Epithelial cell of proximal tubule (primary cell): ENCODE results near the gene SALL4. TPM values are rescaled to one million over a fixed set of nuclear protein-coding genes. Genes with fewer than 3 reads are reported as not detected.
"Not testable (repeated sequence)": the region's sequence is repeated elsewhere in the genome, so short reads cannot be mapped to it uniquely, and the experiment has no call there.

ENCODE experiments used
- DNase-seq: peaks from one replicate; pipeline ENCODE4 v3.0.0-alpha.2; 2011; ENCODE audit warnings: low read depth
- H3K4me3 ChIP-seq: 2 replicates; pipeline ENCODE4 v1.5.1; 2011; ENCODE audit warnings: low read depth, mild to moderate bottlenecking, low read length
- total RNA-seq: library from RNA; depleted of rRNA; stranded (reverse); fragments of >200 nt; gene quantifications from 2 replicates; pipeline ENCODE4 v1.2.3, GENCODE V29; 2015
- TF ChIP-seq, protein P1 (sequence below): conservative IDR thresholded peaks from 2 replicates; pipeline ENCODE4 v1.5.1; 2012; ENCODE audit warnings: low read depth, mild to moderate bottlenecking, low read length

The SALL4 gene
- total RNA-seq, 1 donor from 2014 or later: 3.7 TPM

DNA sequence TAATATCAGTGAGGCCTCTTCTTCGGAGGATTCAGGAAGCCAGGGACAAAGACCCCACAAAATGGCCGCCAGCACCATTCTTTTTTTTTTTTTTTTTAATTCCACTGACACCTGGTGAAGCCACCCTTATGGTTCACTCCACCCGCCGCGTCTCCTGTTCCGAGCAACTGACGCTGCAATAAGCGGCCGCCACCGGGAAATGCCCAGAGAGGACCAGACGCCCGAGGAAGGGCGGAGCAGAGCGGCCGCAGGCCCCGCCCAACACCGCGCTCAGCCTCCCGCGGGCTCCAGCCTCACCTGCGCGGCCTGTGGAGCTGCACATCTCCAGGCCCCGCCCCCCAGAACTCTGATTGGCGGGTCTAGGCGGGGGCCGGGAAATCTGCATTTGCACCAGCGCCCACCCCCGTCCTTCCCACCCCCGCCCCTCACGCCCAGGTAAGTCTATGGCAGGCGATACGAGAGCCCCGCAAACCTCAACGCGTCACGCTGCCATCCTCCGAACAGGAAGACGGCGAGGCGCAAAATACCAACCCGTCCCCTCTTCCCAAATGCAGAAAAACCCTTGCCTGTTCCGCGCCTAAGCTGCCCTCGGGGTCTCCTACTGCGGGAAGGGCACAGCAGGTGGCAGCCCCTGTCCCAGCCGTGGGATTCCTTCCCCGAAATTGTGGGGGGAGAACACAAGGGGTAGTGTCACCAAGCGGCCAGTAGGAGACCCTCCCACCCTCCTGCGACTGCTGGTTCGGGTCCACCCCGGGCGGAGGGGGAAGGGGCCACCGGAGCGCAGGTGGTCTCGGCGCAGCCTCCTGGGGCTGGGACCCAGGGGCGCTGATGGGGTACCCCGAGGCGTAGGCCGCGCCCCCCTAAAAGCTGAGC, 35.1 kb downstream of the SALL4 start:
- peak overlapping the region; percentile 62 for H3K4me3 ChIP-seq
- TF ChIP-seq, protein P1, sequence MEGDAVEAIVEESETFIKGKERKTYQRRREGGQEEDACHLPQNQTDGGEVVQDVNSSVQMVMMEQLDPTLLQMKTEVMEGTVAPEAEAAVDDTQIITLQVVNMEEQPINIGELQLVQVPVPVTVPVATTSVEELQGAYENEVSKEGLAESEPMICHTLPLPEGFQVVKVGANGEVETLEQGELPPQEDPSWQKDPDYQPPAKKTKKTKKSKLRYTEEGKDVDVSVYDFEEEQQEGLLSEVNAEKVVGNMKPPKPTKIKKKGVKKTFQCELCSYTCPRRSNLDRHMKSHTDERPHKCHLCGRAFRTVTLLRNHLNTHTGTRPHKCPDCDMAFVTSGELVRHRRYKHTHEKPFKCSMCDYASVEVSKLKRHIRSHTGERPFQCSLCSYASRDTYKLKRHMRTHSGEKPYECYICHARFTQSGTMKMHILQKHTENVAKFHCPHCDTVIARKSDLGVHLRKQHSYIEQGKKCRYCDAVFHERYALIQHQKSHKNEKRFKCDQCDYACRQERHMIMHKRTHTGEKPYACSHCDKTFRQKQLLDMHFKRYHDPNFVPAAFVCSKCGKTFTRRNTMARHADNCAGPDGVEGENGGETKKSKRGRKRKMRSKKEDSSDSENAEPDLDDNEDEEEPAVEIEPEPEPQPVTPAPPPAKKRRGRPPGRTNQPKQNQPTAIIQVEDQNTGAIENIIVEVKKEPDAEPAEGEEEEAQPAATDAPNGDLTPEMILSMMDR: peak; percentile 41
- no peak for DNase-seq

DNA sequence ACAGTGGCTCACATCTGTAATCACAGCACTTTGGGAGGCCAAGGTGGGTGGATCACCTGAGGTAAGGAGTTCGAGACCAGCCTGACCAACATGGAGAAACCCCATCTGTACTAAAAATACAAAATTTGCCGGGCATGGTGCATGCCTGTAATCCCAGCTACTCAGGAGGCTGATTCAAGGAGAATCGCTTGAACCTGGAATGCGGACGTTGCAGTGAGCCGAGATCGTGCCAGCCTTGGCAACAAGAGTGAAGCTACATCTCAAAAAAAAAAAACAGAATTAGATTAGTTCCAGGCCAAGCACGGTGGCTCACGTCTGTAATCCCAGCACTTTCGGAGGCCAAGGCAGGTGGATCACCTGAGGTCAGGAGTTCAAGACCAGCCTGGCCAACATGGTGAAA, 36.9 kb downstream of the SALL4 start:
- not testable (repeated sequence) for H3K4me3 ChIP-seq, DNase-seq

DNA sequence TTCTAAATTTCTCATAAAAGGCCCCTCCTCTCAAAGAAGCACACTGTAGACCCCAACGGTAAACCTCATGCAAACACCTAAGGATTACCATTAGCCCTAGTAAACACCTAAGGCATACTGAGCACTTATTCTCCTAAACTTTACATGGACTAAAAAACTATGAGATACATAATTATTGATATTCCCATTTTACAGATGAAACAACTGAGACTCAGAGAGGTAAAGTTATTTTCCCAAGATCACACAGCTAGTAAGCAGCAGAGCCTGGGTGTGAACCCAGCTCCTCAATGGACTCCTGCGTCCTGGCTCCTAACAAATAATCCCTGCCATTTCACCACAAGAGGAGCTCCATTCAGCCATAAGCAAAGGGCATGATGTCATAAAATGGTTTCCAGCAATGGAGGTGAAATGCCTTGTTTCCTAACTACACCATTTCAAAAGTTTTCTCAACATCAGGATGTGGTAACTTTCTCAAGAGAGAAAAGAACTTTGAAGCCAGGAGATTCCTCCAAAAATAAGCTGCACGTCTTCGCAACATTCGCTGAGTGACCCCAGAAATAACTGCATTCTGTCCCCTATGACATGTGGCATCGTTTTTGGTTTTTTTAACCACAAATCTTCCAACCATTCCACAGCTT, 38.2 kb downstream of the SALL4 start:
- H3K4me3 ChIP-seq: no peak overlapping the region
- TF ChIP-seq, protein P1: no peak
- DNase-seq: no peak

GRCh38 chr20:51760905-51761546, 41.3 kb downstream of the SALL4 start:
- H3K4me3 ChIP-seq: no peak overlapping the region
- no peak for DNase-seq
- TF ChIP-seq, protein P1: no peak

DNA sequence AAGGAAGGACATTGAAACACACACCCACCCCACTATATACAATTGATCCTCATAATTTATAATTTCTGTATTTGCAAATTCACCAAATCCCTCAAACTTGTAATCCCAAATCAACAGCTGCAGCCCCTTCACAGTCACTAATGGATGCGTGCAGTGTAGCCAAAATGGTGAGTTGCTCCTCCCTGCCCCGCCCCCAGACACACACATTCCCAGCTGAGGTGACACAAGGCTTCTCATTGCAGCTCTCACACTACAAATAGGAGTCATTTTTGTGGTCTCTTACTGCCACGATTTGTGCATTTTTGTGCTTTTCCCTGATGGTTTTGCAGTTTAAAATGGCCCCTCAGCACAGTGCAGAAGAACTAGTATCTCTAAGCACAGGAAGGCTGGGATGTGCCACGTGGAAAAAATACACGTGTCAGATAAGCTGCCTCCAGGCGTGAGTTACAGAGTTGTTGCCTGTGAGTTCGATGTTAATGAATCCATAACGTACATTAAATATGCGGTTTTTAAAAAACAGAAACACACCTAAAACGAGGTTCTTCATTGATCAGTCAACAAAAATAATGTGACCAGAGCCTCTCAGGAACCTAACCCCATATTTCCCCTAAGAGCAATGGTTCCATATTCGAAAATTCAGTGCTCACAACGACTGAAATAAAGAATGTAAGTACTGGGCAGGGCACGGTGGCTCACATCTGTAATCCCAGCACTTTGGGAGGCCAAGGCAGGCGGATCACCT, 42.4 kb downstream of the SALL4 start:
- no peak overlapping the region for H3K4me3 ChIP-seq
- DNase-seq: no peak
- TF ChIP-seq, protein P1: no peak

GRCh38 chr20:51758978-51759544, 43.3 kb downstream of the SALL4 start:
- TF ChIP-seq, protein P1: no peak
- no peak for DNase-seq
- no peak overlapping the region for H3K4me3 ChIP-seq
